Heart right ventricle (tissue), 16 donors: Measurements from ENCODE around the gene SEPHS2. TPM values are rescaled to one million over a fixed set of nuclear protein-coding genes. Genes with fewer than 3 reads are reported as not detected.

Experiments
- ATAC-seq, 8 donors: fragments of 200-7000 bp; cut with Tn5 transposase; one replicate each; pipeline ENCODE4 v1.9.1; 2020; ENCODE audit warnings: mild to moderate bottlenecking in 8 of 8, moderate library complexity in 8 of 8, moderate number of reproducible peaks in 1 of 8
- DNase-seq, 2 donors: peaks; one replicate each; pipeline ENCODE4 v3.0.0-alpha.2; 2020
- H3K27ac ChIP-seq, 10 donors: fragments of 200-600 bp; sonication (generic) in 2 of 10; one replicate each; pipeline versions ENCODE4 v1.5.0 to v1.8.0; 2020 to 2022; ENCODE audit warnings: mild to moderate bottlenecking in 3 of 10
- H3K27me3 ChIP-seq, 7 donors: fragments of 200-600 bp; one replicate each; pipeline ENCODE4 v1.8.0; 2021 to 2022; ENCODE audit warnings: mild to moderate bottlenecking in 2 of 7
- H3K36me3 ChIP-seq, 9 donors: fragments of 200-600 bp; sonication (generic) in 1 of 9; one replicate each; pipeline versions ENCODE4 v1.5.0 to v1.8.0; 2020 to 2022; ENCODE audit warnings: mild to moderate bottlenecking in 2 of 9
- H3K4me1 ChIP-seq, 9 donors: fragments of 200-600 bp; sonication (generic) in 1 of 9; one replicate each; pipeline versions ENCODE4 v1.5.0 to v1.8.0; 2020 to 2022; ENCODE audit warnings: mild to moderate bottlenecking in 4 of 9
- H3K4me3 ChIP-seq, 10 donors: fragments of 200-600 bp; sonication (generic) in 2 of 10; one replicate each; pipeline versions ENCODE4 v1.5.0 to v1.8.0; 2020 to 2022; ENCODE audit warnings: mild to moderate bottlenecking in 7 of 10, moderate library complexity in 2 of 10
- H3K9me3 ChIP-seq, 11 donors: fragments of 200-600 bp in 10 of 11; sonication (generic) in 2 of 11; one replicate each; pipeline versions ENCODE4 v1.5.0 to v1.8.0; 2013 to 2022; ENCODE audit warnings: mild to moderate bottlenecking in 2 of 11, control low read depth in 1 of 11, moderate library complexity in 1 of 11
- WGBS, 2 donors: extraction: QIAGEN DNeasy Blood & Tissue Kit; methylation state at CpG; one replicate each; pipeline ENCODE4 v1.1.7; 2013; ENCODE audit warnings: inconsistent platforms in 1 of 2; 5-methylcytosine and 5-hydroxymethylcytosine counted together
- intact Hi-C, 10 donors: fragments of 100-400 bp; cut with DNase I; formaldehyde crosslinking; loops; one replicate each; pipeline versions ENCODE4 v1.11.1 to v1.14.2; 2022
- polyA plus RNA-seq, 2 donors: library from polyadenylated mRNA; stranded (reverse); fragments of 200-250 nt; gene quantifications; one replicate each; pipeline ENCODE4 v1.2.3, GENCODE V29; 2013
- total RNA-seq, 10 donors: library from RNA; stranded (reverse); fragmentation: NEBNext Ultra II Directional in 3 of 10; extraction: Animal tissue kit (Norgen Biotek cat#: 25700) in 3 of 10; gene quantifications; one replicate each; pipeline versions ENCODE4 v1.2.1 to v1.2.4, GENCODE V29; 2021 to 2023
- TF ChIP-seq, protein P1 (sequence below), 9 donors: fragments of 200-600 bp; sonication (generic) in 2 of 9; IDR thresholded peaks; one replicate each; pipeline versions ENCODE4 v1.5.0 to v1.8.0; 2021 to 2022; ENCODE audit warnings: antibody characterized with exemption in 9 of 9, mild to moderate bottlenecking in 5 of 9, moderate library complexity in 1 of 9
- donor health status: Arrhythmogenic right ventricular cardiomyopathy.
- donor health status: ischemic (EF 13 %, LVEDD 7.1; RV severe dilation, severe dysfunction).
- donor health status: healthy with polysubstance abuse.
- donor health status: DM: no; HTN: yes; CAD: no.
- donor health status: DM: no; HTN: no; CAD: no.
- donor health status: ischemic (EF 25% LVEDD 6.9; RV normal size, moderate dysfunction).
- donor health status: ischemic (EF 25% LVEDD 5.7; RV mildly dilated, moderate dysfunction).
- donor health status: healthy.
- donor health status: DM: yes; HTN: yes; CAD: no.
- donor health status: Ischemic cardiomyopathy.
- donor health status: ischemic (EF 35%, LVEDD 5.7; RV mildly dilated, moderate dysfunction).
- donor health status: nonischemic (EF 11% LVEDD 7.7; RV severe dilation, severe dysfunction).
- donor health status: DM: yes; HTN: yes; CAD: no.
- donor health status: PGD.
- donor health status: ischemic (EF 29% LVEDD 5.4; RV normal size, mild dysfunction).
- donor health status: nonischemic (EF 23%, LVEDD 6.1; RV moderate dilation, normal function).

Gene SEPHS2
- total and polyA plus RNA-seq, 12 donors: 17.3 to 49.3 (median 29.3) TPM

- 30 to 44% methylated on average over 6 of the region's 6 CpGs for WGBS, 2 donors
- peak in 5 of 8 donors; percentile 28 to 81 (median 38) for ATAC-seq
Observed at GRCh38 chr16:30491744-30492308, 46.2 kb upstream of the SEPHS2 start.

GRCh38 chr16:30491229-30491628 lies 45.6 kb upstream of the SEPHS2 start:
- intact Hi-C loops: no loop called here
- TF ChIP-seq, protein P1, sequence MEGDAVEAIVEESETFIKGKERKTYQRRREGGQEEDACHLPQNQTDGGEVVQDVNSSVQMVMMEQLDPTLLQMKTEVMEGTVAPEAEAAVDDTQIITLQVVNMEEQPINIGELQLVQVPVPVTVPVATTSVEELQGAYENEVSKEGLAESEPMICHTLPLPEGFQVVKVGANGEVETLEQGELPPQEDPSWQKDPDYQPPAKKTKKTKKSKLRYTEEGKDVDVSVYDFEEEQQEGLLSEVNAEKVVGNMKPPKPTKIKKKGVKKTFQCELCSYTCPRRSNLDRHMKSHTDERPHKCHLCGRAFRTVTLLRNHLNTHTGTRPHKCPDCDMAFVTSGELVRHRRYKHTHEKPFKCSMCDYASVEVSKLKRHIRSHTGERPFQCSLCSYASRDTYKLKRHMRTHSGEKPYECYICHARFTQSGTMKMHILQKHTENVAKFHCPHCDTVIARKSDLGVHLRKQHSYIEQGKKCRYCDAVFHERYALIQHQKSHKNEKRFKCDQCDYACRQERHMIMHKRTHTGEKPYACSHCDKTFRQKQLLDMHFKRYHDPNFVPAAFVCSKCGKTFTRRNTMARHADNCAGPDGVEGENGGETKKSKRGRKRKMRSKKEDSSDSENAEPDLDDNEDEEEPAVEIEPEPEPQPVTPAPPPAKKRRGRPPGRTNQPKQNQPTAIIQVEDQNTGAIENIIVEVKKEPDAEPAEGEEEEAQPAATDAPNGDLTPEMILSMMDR (IDR thresholded peaks at IDR 0.05): no peak
- Histone ChIP-seq H3K36me3 (peaks cover 0 to 87% (median 0%) of the 10 kb centered on the region in 9 donors), H3K4me3 (no peak overlapping the region), H3K27me3 (peaks cover 0 to 11% (median 4%) of the 10 kb centered on the region in 7 donors), H3K27ac (no peak overlapping the region), H3K9me3 (no peaks in the 10 kb centered on the region), H3K4me1 (peaks cover 0 to 25% (median 0%) of the 10 kb centered on the region in 9 donors)
- DNase-seq: no peak
- ATAC-seq: no peak
- 90 to 93% methylated on average over 4 of the region's 4 CpGs for WGBS, 2 donors

More at GRCh38 chr16:30491744-30492308, 46.2 kb upstream of the SEPHS2 start:
- intact Hi-C loops: no loop called here
- Histone ChIP-seq H3K27ac (no peak overlapping the region), H3K4me3 (no peak overlapping the region), H3K4me1 (peaks cover 0 to 25% (median 0%) of the 10 kb centered on the region in 9 donors), H3K36me3 (peaks cover 0 to 87% (median 0%) of the 10 kb centered on the region in 9 donors), H3K9me3 (no peaks in the 10 kb centered on the region), H3K27me3 (peaks cover 0 to 12% (median 5%) of the 10 kb centered on the region in 7 donors)
- peak in 1 of 2 donors; percentile 17 for DNase-seq
- TF ChIP-seq, protein P1 (IDR thresholded peaks at IDR 0.05): no peak

DNA sequence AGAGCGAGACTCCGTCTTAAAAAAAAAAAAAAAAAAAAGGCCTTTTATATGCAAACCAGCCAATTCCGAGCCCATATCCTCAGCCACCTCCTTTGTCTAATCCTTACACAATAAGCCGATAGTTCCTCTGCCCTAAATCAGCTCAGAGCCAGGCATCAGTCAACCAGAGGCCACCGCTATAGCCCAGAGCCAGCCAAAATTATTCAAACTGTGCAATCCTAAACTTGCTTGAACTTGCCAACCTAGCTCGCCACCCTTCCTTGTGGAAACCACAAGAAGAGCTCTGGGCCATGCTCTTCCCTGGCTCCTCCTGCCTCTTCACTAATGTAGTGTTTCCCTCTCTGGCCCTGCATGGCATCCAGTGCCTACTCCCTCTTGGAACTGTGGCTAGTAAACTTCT lies 44.5 kb upstream of the SEPHS2 start:
- no peak for DNase-seq
- Histone ChIP-seq H3K27ac (no peak overlapping the region), H3K9me3 (no peaks in the 10 kb centered on the region), H3K4me3 (no peak overlapping the region), H3K4me1 (peaks cover 0 to 25% (median 0%) of the 10 kb centered on the region in 9 donors), H3K36me3 (peaks cover 0 to 87% (median 0%) of the 10 kb centered on the region in 9 donors), H3K27me3 (peaks cover 0 to 8% (median 0%) of the 10 kb centered on the region in 7 donors)
- no peak for ATAC-seq
- WGBS, 2 donors: 86 to 87% methylated on average over 6 of the region's 6 CpGs
- TF ChIP-seq, protein P1 (IDR thresholded peaks at IDR 0.05): no peak
- intact Hi-C loops: no loop called here

GRCh38 chr16:30488764-30489605 lies 43.3 kb upstream of the SEPHS2 start:
- DNase-seq: no peak
- Histone ChIP-seq H3K4me3 (no peak overlapping the region), H3K27ac (peak overlapping the region in 1 of 10 donors; percentile 42), H3K9me3 (no peaks in the 10 kb centered on the region), H3K27me3 (peaks cover 0 to 8% (median 0%) of the 10 kb centered on the region in 7 donors), H3K36me3 (peaks cover 0 to 82% (median 0%) of the 10 kb centered on the region in 9 donors), H3K4me1 (peaks cover 0 to 25% (median 0%) of the 10 kb centered on the region in 9 donors)
- ATAC-seq: no peak
- TF ChIP-seq, protein P1 (IDR thresholded peaks at IDR 0.05): no peak
- intact Hi-C loops: loop anchor here in 1 of 10 donors (10.0 kb wide), 1 partner anchor 54 kb away; the partner anchor contains the start of gene DCTPP1
- 62 to 67% methylated on average over 11 of the region's 11 CpGs for WGBS, 2 donors
